ENCODE results near the gene CPSF7. TPM values are rescaled to one million over a fixed set of nuclear protein-coding genes. Genes with fewer than 3 reads are reported as not detected.
A peak's percentile ranks its signal among the peaks of the same experiment; 100 is the strongest.

Gene CPSF7
- polyA plus RNA-seq, 3 donors = 12.5 to 67.5 (median 20.1) TPM

DNA sequence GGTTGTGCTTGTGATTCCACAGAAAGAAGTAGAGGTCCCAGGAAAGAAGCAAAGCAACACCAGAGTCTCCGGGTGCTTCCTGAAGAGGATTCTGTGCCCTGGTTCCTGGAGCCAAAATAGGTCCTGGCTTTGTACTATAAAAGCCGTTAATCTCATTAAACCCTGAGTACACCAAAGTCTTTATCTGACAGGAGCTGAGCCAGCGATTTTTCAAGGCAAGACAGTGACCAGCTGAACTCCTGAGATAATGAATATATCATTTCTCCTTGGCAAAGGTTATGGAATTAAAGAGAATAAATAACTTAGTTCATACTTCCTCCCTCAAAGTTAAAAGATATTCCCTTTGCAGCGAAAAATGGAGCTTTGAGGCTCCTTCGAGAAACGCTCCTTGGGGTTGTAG lies 62.4 kb downstream of the CPSF7 start:
- peak overlapping the region in 1 of 2 donors; percentile 31 for H3K27ac ChIP-seq (ENCODE audit: low read depth in 1 of 2, low read length in 2 of 2)
- H3K27me3 ChIP-seq (ENCODE audit: control insufficient read depth in 2 of 2, insufficient read depth in 2 of 2, low read length in 2 of 2) = no peaks in the 10 kb centered on the region
- peaks cover 28% of the 10 kb centered on the region for H3K79me2 ChIP-seq (ENCODE audit: insufficient read depth, low read length)
- peaks cover 15 to 16% of the 10 kb centered on the region in 2 donors for H3K4me1 ChIP-seq (ENCODE audit: control insufficient read depth in 1 of 2, insufficient read depth in 2 of 2, low read length in 2 of 2)
- Mint-ChIP-seq H3K4me1 (peaks cover 14% of the 10 kb centered on the region), H3K9me3 (peaks cover 0 to 3% (median 0%) of the 10 kb centered on the region in 7 donors), H3K4me3 (no peak overlapping the region), H3K36me3 (peaks cover 53 to 81% of the 10 kb centered on the region in 2 donors), H3K27me3 (ENCODE audit: low read depth in 3 of 3) (no peaks in the 10 kb centered on the region), H3K27ac (no peak overlapping the region)
- H2AFZ ChIP-seq (ENCODE audit: insufficient read depth, low read depth, low read length, poor library complexity, severe bottlenecking) = no peak overlapping the region
- H3K4me3 ChIP-seq (replicated peaks in 1 of 3; ENCODE audit: low read depth in 2 of 3, low read length in 3 of 3) = no peak overlapping the region
- no peak for DNase-seq
- H3K4me2 ChIP-seq (replicated peaks; ENCODE audit: extremely low read depth, low read length, poor library complexity, severe bottlenecking) = no peak overlapping the region
- intact Hi-C loops (cut with micrococcal nuclease) = no loop called here
- peaks cover 61 to 85% of the 10 kb centered on the region in 2 donors for H3K36me3 ChIP-seq (replicated peaks in 1 of 2; ENCODE audit: control insufficient read depth in 1 of 2, insufficient read depth in 2 of 2, low read length in 2 of 2)
- WGBS (ENCODE audit: insufficient coverage) = 100% methylated on average over 1 of the region's 6 CpGs
- H4K20me1 ChIP-seq (ENCODE audit: insufficient read depth, low read length) = no peaks in the 10 kb centered on the region
- no peak overlapping the region for H3K9ac ChIP-seq (ENCODE audit: insufficient read depth, low read length, poor library complexity, severe bottlenecking)
- H3K9me3 ChIP-seq (replicated peaks in 1 of 2; ENCODE audit: control insufficient read depth in 1 of 2, insufficient read depth in 1 of 2, low read length in 2 of 2) = no peaks in the 10 kb centered on the region
- TF ChIP-seq, protein P1, sequence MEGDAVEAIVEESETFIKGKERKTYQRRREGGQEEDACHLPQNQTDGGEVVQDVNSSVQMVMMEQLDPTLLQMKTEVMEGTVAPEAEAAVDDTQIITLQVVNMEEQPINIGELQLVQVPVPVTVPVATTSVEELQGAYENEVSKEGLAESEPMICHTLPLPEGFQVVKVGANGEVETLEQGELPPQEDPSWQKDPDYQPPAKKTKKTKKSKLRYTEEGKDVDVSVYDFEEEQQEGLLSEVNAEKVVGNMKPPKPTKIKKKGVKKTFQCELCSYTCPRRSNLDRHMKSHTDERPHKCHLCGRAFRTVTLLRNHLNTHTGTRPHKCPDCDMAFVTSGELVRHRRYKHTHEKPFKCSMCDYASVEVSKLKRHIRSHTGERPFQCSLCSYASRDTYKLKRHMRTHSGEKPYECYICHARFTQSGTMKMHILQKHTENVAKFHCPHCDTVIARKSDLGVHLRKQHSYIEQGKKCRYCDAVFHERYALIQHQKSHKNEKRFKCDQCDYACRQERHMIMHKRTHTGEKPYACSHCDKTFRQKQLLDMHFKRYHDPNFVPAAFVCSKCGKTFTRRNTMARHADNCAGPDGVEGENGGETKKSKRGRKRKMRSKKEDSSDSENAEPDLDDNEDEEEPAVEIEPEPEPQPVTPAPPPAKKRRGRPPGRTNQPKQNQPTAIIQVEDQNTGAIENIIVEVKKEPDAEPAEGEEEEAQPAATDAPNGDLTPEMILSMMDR (IDR thresholded peaks at IDR 0.05) = no peak

DNA sequence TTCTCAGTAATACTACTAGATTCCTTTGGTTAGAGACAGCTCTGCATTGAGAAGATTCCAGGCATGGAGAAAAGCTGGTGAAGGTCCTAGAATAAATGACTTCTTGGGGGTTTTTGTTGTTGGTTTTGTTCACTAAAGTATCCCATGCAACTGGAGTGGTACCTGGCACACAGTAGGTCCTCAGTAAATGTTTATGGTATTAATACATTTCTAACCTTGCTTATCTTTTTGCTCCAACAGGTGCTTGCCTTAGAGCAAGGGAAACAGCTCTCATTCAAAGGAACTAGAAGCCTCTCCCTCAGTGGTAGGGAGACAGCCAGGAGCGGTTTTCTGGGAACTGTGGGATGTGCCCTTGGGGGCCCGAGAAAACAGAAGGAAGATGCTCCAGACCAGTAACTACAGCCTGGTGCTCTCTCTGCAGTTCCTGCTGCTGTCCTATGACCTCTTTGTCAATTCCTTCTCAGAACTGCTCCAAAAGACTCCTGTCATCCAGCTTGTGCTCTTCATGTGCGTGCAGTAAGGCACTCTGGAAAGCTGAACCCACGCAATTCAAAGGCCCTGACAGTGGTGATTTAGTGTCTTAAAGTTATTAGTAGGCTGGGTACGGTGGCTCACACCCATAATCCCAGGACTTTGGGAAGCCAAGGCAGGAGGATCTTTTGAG lies 65.6 kb downstream of the CPSF7 start:
- Histone ChIP-seq H3K36me3 (replicated peaks in 1 of 2; ENCODE audit: control insufficient read depth in 1 of 2, insufficient read depth in 2 of 2, low read length in 2 of 2) (peaks cover 47 to 58% of the 10 kb centered on the region in 2 donors), H3K9ac (ENCODE audit: insufficient read depth, low read length, poor library complexity, severe bottlenecking) (no peak overlapping the region), H3K4me3 (replicated peaks in 1 of 3; ENCODE audit: low read depth in 2 of 3, low read length in 3 of 3) (no peak overlapping the region), H3K27me3 (ENCODE audit: control insufficient read depth in 2 of 2, insufficient read depth in 2 of 2, low read length in 2 of 2) (no peaks in the 10 kb centered on the region), H3K9me3 (replicated peaks in 1 of 2; ENCODE audit: control insufficient read depth in 1 of 2, insufficient read depth in 1 of 2, low read length in 2 of 2) (no peaks in the 10 kb centered on the region), H3K4me2 (replicated peaks; ENCODE audit: extremely low read depth, low read length, poor library complexity, severe bottlenecking) (no peak overlapping the region), H3K27ac (ENCODE audit: low read depth in 1 of 2, low read length in 2 of 2) (peak overlapping the region in 1 of 2 donors; percentile 97), H3K79me2 (ENCODE audit: insufficient read depth, low read length) (peaks cover 49% of the 10 kb centered on the region), H3K4me1 (ENCODE audit: control insufficient read depth in 1 of 2, insufficient read depth in 2 of 2, low read length in 2 of 2) (peaks cover 38 to 43% of the 10 kb centered on the region in 2 donors), H2AFZ (ENCODE audit: insufficient read depth, low read depth, low read length, poor library complexity, severe bottlenecking) (no peak overlapping the region), H4K20me1 (ENCODE audit: insufficient read depth, low read length) (no peaks in the 10 kb centered on the region)
- TF ChIP-seq, protein P1 (IDR thresholded peaks at IDR 0.05) = no peak
- Mint-ChIP-seq H3K27ac (peak overlapping the region in 5 of 7 donors; percentile 40 to 100 (median 100)), H3K9me3 (no peaks in the 10 kb centered on the region), H3K36me3 (peaks cover 40 to 53% of the 10 kb centered on the region in 2 donors), H3K4me3 (no peak overlapping the region), H3K27me3 (ENCODE audit: low read depth in 3 of 3) (no peaks in the 10 kb centered on the region), H3K4me1 (peaks cover 39% of the 10 kb centered on the region)
- intact Hi-C loops (cut with micrococcal nuclease) = no loop called here
- WGBS (ENCODE audit: insufficient coverage) = 100% methylated on average over 2 of the region's 5 CpGs
- no peak for DNase-seq

All from CD14-positive monocyte (primary cell).